Breast epithelium (tissue), 4 donors: ENCODE measurements around the gene CRTC3. TPM values are rescaled to one million over a fixed set of nuclear protein-coding genes. Genes with fewer than 3 reads are reported as not detected.

ENCODE experiments used
- DNase-seq, 2 donors: peaks; one replicate each; pipeline ENCODE4 v3.0.0-alpha.2; 2019; ENCODE audit warnings: low spot score in 2 of 2
- H3K27ac ChIP-seq, 2 donors: fragments of 200-600 bp; sonication (generic) in 1 of 2; one replicate each; pipeline ENCODE4 v1.5.1; 2016 to 2019; ENCODE audit warnings: mild to moderate bottlenecking in 1 of 2
- H3K27me3 ChIP-seq, 2 donors: fragments of 200-600 bp; sonication (generic) in 1 of 2; one replicate each; pipeline versions ENCODE4 v1.5.1 to v1.6.0; 2017 to 2019; ENCODE audit warnings: control low read depth in 1 of 2, mild to moderate bottlenecking in 1 of 2
- H3K36me3 ChIP-seq: fragments of 200-600 bp; one replicate; pipeline ENCODE4 v1.5.1; 2019
- H3K4me1 ChIP-seq, 2 donors: fragments of 200-600 bp; sonication (generic); one replicate each; pipeline ENCODE4 v1.5.1; 2016 to 2019; ENCODE audit warnings: control low read depth in 1 of 2
- H3K4me3 ChIP-seq, 3 donors: fragments of 200-600 bp; sonication (generic); 1 replicate in 2 of 3; 2 replicates in 1 of 3; pipeline ENCODE4 v1.5.1; 2016 to 2019; ENCODE audit warnings: mild to moderate bottlenecking in 3 of 3, moderate library complexity in 2 of 3
- H3K9me3 ChIP-seq, 2 donors: fragments of 200-600 bp; sonication (generic) in 1 of 2; one replicate each; pipeline ENCODE4 v1.5.1; 2016 to 2019; ENCODE audit warnings: control low read depth in 1 of 2
- POLR2AphosphoS5 ChIP-seq, 3 donors: sonication (generic); formaldehyde crosslinking; IDR thresholded peaks; one replicate each; pipeline ENCODE4 v1.6.1; 2017; ENCODE audit warnings: antibody characterized with exemption in 3 of 3
- intact Hi-C: fragments of 100-400 bp; cut with DNase I; formaldehyde crosslinking; loops from one replicate; pipeline ENCODE4 v1.15.1; 2023; ENCODE audit warnings: low total_unique reads
- total RNA-seq, 3 donors: library from RNA; depleted of rRNA; stranded (reverse); fragments of >200 nt; gene quantifications; one replicate each; pipeline ENCODE4 v1.1.0, GENCODE V29; 2016
- TF ChIP-seq, protein P1 (sequence below), 3 donors: fragments of 450-650 bp; IDR thresholded peaks; one replicate each; pipeline ENCODE4 v1.5.1; 2016 to 2017; ENCODE audit warnings: antibody characterized with exemption in 3 of 3, mild to moderate bottlenecking in 3 of 3, moderate library complexity in 3 of 3

CRTC3 gene
- total RNA-seq, 3 donors from 2014 or later, result 29.4 to 40.6 (median 36.2) TPM

DNA sequence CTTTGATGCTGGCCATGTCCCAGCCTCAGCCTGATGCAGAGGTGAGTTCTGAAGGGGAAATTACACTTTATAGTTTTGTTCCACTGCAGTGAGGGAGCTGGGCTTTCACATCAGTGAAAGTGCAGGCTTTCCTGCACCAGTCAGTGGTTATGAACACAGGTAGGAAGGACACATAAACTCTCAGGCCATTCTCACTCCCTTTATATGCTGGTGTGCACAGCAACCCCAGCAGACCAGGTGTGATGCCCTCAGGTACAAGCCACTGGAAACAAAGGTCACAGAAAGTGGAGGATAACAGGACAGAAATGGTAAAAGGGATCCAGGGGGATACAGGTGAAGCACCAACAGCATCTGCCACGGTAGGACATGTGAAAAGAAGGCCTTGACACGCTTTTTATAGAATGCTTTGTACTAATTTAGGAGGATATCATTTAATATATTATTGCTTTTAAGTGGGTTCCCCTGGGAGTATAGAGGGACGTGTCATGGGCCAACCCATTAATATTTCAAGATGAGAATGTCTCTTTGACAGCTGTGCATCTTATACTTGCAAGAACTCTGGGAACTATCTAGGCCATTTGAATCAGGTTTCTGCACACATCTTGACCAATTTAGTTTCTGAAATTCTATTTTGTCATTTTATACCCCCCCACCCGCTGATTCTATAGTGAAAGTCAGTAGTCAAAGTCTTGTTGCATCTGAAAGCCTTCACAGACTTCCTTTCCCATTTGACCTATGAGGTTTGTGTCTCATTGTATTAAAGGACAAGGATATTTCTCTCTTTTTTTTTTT lies 162.5 kb downstream of the CRTC3 start:
- no peaks in the 10 kb centered on the region for H3K9me3 ChIP-seq
- no peaks in the 10 kb centered on the region for H3K36me3 ChIP-seq
- no peak for DNase-seq
- no peaks in the 10 kb centered on the region for H3K4me1 ChIP-seq
- no peak overlapping the region for H3K4me3 ChIP-seq
- no peak for TF ChIP-seq POLR2AphosphoS5 (IDR thresholded peaks at IDR 0.05)
- TF ChIP-seq, protein P1, sequence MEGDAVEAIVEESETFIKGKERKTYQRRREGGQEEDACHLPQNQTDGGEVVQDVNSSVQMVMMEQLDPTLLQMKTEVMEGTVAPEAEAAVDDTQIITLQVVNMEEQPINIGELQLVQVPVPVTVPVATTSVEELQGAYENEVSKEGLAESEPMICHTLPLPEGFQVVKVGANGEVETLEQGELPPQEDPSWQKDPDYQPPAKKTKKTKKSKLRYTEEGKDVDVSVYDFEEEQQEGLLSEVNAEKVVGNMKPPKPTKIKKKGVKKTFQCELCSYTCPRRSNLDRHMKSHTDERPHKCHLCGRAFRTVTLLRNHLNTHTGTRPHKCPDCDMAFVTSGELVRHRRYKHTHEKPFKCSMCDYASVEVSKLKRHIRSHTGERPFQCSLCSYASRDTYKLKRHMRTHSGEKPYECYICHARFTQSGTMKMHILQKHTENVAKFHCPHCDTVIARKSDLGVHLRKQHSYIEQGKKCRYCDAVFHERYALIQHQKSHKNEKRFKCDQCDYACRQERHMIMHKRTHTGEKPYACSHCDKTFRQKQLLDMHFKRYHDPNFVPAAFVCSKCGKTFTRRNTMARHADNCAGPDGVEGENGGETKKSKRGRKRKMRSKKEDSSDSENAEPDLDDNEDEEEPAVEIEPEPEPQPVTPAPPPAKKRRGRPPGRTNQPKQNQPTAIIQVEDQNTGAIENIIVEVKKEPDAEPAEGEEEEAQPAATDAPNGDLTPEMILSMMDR (IDR thresholded peaks at IDR 0.05), result no peak
- H3K27ac ChIP-seq, result no peak overlapping the region
- H3K27me3 ChIP-seq, result no peaks in the 10 kb centered on the region
- intact Hi-C loops, result no loop called here

Other genes with a start within 250 kb of the CRTC3 start
- gene ZNF774, start 177.6 kb upstream of the CRTC3 start, total RNA-seq, result 1 to 10 TPM; 2.6 to 7.6 (median 4.6) TPM
- gene IQGAP1, start 141.7 kb upstream of the CRTC3 start, total RNA-seq, result 100 to 1,000 TPM; 244 to 387 (median 288) TPM
- 1 to 10 TPM in 2 of 3 donors, under 1 TPM in 1; 0.33 to 7.4 (median 2.2) TPM for gene BLM, start 187.4 kb downstream of the CRTC3 start, total RNA-seq